Measurements from ENCODE around the gene CEP57L1. TPM values are rescaled to one million over a fixed set of nuclear protein-coding genes. Genes with fewer than 3 reads are reported as not detected.

Gene CEP57L1
- total RNA-seq, 1 donor from 2014 or later, result 8.6 TPM

DNA sequence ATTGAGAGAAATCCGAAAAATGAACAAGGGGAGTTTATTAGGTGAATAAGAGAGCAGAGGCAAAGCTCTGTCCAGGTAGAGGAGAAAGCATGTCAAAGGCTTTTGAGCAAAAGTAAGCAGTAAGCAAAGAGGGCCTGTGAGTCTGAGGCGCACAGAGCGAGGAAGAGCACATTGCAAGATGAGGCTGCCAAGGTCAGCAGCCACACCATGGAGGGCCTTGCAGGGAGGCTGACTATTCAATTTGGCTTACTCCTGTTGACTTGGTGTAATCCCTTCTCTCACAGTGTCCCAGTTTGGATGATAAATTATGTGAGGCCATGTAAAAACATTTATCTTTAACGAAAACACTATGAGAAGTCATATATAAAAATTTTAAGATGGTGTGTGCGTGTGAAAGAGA is 33.1 kb upstream of the CEP57L1 start:
- no peaks in the 10 kb centered on the region for H3K27me3 ChIP-seq (ENCODE audit: low read depth)
- intact Hi-C loops (cut with DNase I), result no loop called here
- H3K36me3 ChIP-seq, result no peaks in the 10 kb centered on the region
- no peak for TF ChIP-seq CTCF (IDR thresholded peaks at IDR 0.05)
- DNase-seq (no peak), ATAC-seq (no peak)
- no peak overlapping the region for H3K27ac ChIP-seq
- no peak overlapping the region for H3K4me3 ChIP-seq
- H3K4me1 ChIP-seq, result peaks cover 25% of the 10 kb centered on the region
- H3K9me3 ChIP-seq, result no peaks in the 10 kb centered on the region

- intact Hi-C loops (cut with DNase I), result no loop called here
- TF ChIP-seq CTCF (IDR thresholded peaks at IDR 0.05), result no peak
- no peak for DNase-seq
- Histone ChIP-seq H3K36me3 (no peaks in the 10 kb centered on the region), H3K27ac (no peak overlapping the region), H3K9me3 (no peaks in the 10 kb centered on the region), H3K27me3 (ENCODE audit: low read depth) (no peaks in the 10 kb centered on the region), H3K4me3 (no peak overlapping the region), H3K4me1 (peaks cover 25% of the 10 kb centered on the region)
- peak in 1 of 2 donors; percentile 28 for ATAC-seq
Measured at GRCh38 chr6:109062767-109063352, 32.4 kb upstream of the CEP57L1 start.

DNA sequence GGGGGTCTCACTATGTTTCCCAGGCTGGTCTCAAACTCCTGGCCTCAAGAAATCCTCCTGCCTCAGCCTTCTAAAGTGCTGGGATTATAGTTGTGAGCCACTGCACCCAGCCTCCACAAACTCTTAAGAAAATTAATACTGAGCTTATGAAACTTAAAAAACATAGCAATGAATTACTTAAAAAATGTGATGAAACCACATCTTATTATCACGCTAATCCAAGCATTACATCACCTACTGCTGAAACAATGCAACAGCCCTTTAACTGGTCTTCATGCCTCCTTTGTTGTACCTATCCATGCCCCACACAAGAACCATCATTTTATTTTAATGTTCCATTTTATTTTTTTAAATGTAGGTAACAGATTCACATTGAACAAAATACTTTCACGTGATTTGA is 25.6 kb upstream of the CEP57L1 start:
- no peaks in the 10 kb centered on the region for H3K27me3 ChIP-seq (ENCODE audit: low read depth)
- no peak for TF ChIP-seq CTCF (IDR thresholded peaks at IDR 0.05)
- no peak overlapping the region for H3K27ac ChIP-seq
- H3K9me3 ChIP-seq, result no peaks in the 10 kb centered on the region
- peaks cover 24% of the 10 kb centered on the region for H3K4me1 ChIP-seq
- H3K36me3 ChIP-seq, result no peaks in the 10 kb centered on the region
- no peak overlapping the region for H3K4me3 ChIP-seq
- intact Hi-C loops (cut with DNase I), result loop anchor here (10.0 kb wide), 1 partner anchor 525 kb away; no protein-coding TSS in a partner anchor
- ATAC-seq (no peak), DNase-seq (no peak)

GRCh38 chr6:109071125-109071917 is 24.0 kb upstream of the CEP57L1 start:
- H3K27ac ChIP-seq, result no peak overlapping the region

More at GRCh38 chr6:109071125-109071917, 24.0 kb upstream of the CEP57L1 start:
- ATAC-seq, result peak in 1 of 2 donors; percentile 47
- peaks cover 24% of the 10 kb centered on the region for H3K4me1 ChIP-seq
- H3K4me3 ChIP-seq, result no peak overlapping the region
- intact Hi-C loops (cut with DNase I), result loop anchor here (10.0 kb wide), 1 partner anchor 527 kb away; no protein-coding TSS in a partner anchor
- TF ChIP-seq CTCF (IDR thresholded peaks at IDR 0.05), result no peak
- no peaks in the 10 kb centered on the region for H3K27me3 ChIP-seq (ENCODE audit: low read depth)
- H3K9me3 ChIP-seq, result no peaks in the 10 kb centered on the region
- H3K36me3 ChIP-seq, result no peaks in the 10 kb centered on the region
- DNase-seq, result no peak

Data from lower lobe of right lung (tissue), 2 donors.